K562 (cell line): ENCODE data around the gene COMMD1. TPM values are rescaled to one million over a fixed set of nuclear protein-coding genes. Genes with fewer than 3 reads are reported as not detected.

Experiments used
- ATF1 ChIP-seq, 2 experiments: fragments of 450-650 bp in 1 of 2; IDR thresholded peaks; 2 replicates each; pipeline ENCODE4 v1.6.1; 2016; ENCODE audit warnings: missing compliant biosample characterization in 1 of 2, missing genetic modification characterization in 1 of 2
- CBFB ChIP-seq: sonication (generic); formaldehyde crosslinking; IDR thresholded peaks from 2 replicates; pipeline ENCODE4 v1.4.0; 2020; ENCODE audit warnings: mild to moderate bottlenecking, missing genetic modification reagents
- DACH1 ChIP-seq: fragments of 450-650 bp; IDR thresholded peaks from 2 replicates; pipeline ENCODE4 v1.6.1; 2018; ENCODE audit not compliant: partially characterized antibody
- E2F3 ChIP-seq: fragments of 250-450 bp; sonication (Bioruptor Pico); IDR thresholded peaks from 2 replicates; pipeline ENCODE4 v1.4.0; 2020; ENCODE audit warnings: mild to moderate bottlenecking
- HEY1 ChIP-seq: fragments of 250-450 bp; sonication (Bioruptor Pico); IDR thresholded peaks from 2 replicates; pipeline ENCODE4 v1.5.0; 2020; ENCODE audit warnings: mild to moderate bottlenecking, moderate library complexity, borderline replicate concordance
- MTA3 ChIP-seq: fragments of 450-650 bp; formaldehyde crosslinking; IDR thresholded peaks from 2 replicates; pipeline ENCODE4 v1.6.1; 2017; ENCODE audit warnings: mild to moderate bottlenecking, borderline replicate concordance
- NR1H2 ChIP-seq: sonication (generic); formaldehyde crosslinking; IDR thresholded peaks from 2 replicates; pipeline ENCODE4 v1.4.0; 2020; ENCODE audit warnings: mild to moderate bottlenecking, missing genetic modification reagents
- NRF1 ChIP-seq, 2 experiments: fragments of 450-650 bp; IDR thresholded peaks in 1 of 2; conservative IDR thresholded peaks in 1 of 2; 2 replicates each; pipeline ENCODE4 v1.6.1; 2014; ENCODE audit warnings: mild to moderate bottlenecking in 2 of 2
- PURB ChIP-seq: sonication (generic); formaldehyde crosslinking; IDR thresholded peaks from 2 replicates; pipeline ENCODE4 v1.9.0; 2021; ENCODE audit warnings: low read depth, mild to moderate bottlenecking, missing genetic modification reagents
- RBBP5 ChIP-seq: fragments of 200-600 bp; sonication (generic); IDR thresholded peaks from 2 replicates; pipeline ENCODE4 v1.6.1; 2012; ENCODE audit warnings: borderline replicate concordance, mild to moderate bottlenecking, low read length, control low read depth, inconsistent platforms; ENCODE audit not compliant: insufficient read depth, poor library complexity, severe bottlenecking
- SUPT5H ChIP-seq: fragments of 450-650 bp; IDR thresholded peaks from 2 replicates; pipeline ENCODE4 v1.6.1; 2016
- ZNF324 ChIP-seq: fragments of 250-450 bp; sonication (Bioruptor Pico); IDR thresholded peaks from 2 replicates; pipeline ENCODE4 v1.4.0; 2020; ENCODE audit warnings: mild to moderate bottlenecking
- ZZZ3 ChIP-seq: fragments of 450-650 bp; IDR thresholded peaks from 2 replicates; pipeline ENCODE4 v1.6.1; 2016; ENCODE audit warnings: antibody characterized with exemption, mild to moderate bottlenecking, moderate library complexity
- polyA plus RNA-seq, 8 experiments: library from polyadenylated mRNA; depleted of rRNA in 4 of 8; stranded (reverse) in 5 of 8; unstranded in 3 of 8; fragments of >200 nt; fragmentation: Nextera tagmentation in 2 of 8; fragmentation: Illumina TruSeq in 1 of 8; extraction: Ambion mirVana in 2 of 8; extraction: Trizol in 1 of 8; gene quantifications; 2 replicates each; pipeline versions ENCODE4 v1.2.1 to v1.2.3, GENCODE V29; 2011 to 2014; ENCODE audit warnings: inconsistent platforms in 1 of 8, missing spikeins in 1 of 8
- total RNA-seq, 7 experiments: library from RNA; depleted of rRNA in 6 of 7; stranded (reverse); fragments of >200 nt in 6 of 7; fragmentation: Illumina TruSeq in 2 of 7; extraction: Trizol in 2 of 7; gene quantifications; 2 replicates each; pipeline versions ENCODE4 v1.2.1 to v1.2.3, GENCODE V29; 2011 to 2021; ENCODE audit warnings: low replicate concordance in 1 of 7
- TF ChIP-seq, protein P1 (sequence below): fragments of 450-650 bp; IDR thresholded peaks from 2 replicates; pipeline ENCODE4 v1.6.1; 2017; ENCODE audit warnings: antibody characterized with exemption, mild to moderate bottlenecking
- TF ChIP-seq, protein P2 (sequence below): IDR thresholded peaks from 2 replicates; pipeline ENCODE4 v1.6.1; 2014; ENCODE audit warnings: antibody characterized with exemption
- TF ChIP-seq, protein P3 (sequence below): IDR thresholded peaks from 2 replicates; pipeline ENCODE4 v1.6.1; 2011; ENCODE audit warnings: borderline replicate concordance, low read depth, mild to moderate bottlenecking, moderate library complexity, low read length; ENCODE audit not compliant: insufficient read depth, poor library complexity, severe bottlenecking
- TF ChIP-seq, protein P4 (sequence below), 2 experiments: fragments of 450-650 bp in 1 of 2; sonication (generic) in 1 of 2; formaldehyde crosslinking; conservative IDR thresholded peaks; 2 replicates each; pipeline versions ENCODE4 v1.4.0 to v1.8.1; 2020 to 2022; ENCODE audit warnings: mild to moderate bottlenecking in 1 of 2, missing genetic modification reagents in 1 of 2
- TF ChIP-seq, protein P5 (sequence below): fragments of 250-450 bp; sonication (Bioruptor Pico); IDR thresholded peaks from 2 replicates; pipeline ENCODE4 v1.8.0; 2021; ENCODE audit warnings: borderline replicate concordance, mild to moderate bottlenecking, moderate library complexity; ENCODE audit not compliant: poor library complexity, severe bottlenecking

Gene COMMD1
- total and polyA plus RNA-seq, 9 of the 15 experiments (the other 6 are each of a cell fraction or from before 2014, with no cell fraction given) = 14.4 to 77.0 (median 21.4) TPM

- TF ChIP-seq, protein P1, sequence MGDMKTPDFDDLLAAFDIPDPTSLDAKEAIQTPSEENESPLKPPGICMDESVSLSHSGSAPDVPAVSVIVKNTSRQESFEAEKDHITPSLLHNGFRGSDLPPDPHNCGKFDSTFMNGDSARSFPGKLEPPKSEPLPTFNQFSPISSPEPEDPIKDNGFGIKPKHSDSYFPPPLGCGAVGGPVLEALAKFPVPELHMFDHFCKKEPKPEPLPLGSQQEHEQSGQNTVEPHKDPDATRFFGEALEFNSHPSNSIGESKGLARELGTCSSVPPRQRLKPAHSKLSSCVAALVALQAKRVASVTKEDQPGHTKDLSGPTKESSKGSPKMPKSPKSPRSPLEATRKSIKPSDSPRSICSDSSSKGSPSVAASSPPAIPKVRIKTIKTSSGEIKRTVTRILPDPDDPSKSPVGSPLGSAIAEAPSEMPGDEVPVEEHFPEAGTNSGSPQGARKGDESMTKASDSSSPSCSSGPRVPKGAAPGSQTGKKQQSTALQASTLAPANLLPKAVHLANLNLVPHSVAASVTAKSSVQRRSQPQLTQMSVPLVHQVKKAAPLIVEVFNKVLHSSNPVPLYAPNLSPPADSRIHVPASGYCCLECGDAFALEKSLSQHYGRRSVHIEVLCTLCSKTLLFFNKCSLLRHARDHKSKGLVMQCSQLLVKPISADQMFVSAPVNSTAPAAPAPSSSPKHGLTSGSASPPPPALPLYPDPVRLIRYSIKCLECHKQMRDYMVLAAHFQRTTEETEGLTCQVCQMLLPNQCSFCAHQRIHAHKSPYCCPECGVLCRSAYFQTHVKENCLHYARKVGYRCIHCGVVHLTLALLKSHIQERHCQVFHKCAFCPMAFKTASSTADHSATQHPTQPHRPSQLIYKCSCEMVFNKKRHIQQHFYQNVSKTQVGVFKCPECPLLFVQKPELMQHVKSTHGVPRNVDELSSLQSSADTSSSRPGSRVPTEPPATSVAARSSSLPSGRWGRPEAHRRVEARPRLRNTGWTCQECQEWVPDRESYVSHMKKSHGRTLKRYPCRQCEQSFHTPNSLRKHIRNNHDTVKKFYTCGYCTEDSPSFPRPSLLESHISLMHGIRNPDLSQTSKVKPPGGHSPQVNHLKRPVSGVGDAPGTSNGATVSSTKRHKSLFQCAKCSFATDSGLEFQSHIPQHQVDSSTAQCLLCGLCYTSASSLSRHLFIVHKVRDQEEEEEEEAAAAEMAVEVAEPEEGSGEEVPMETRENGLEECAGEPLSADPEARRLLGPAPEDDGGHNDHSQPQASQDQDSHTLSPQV = no peak
- no peak for TF ChIP-seq ZZZ3
- peak; percentile 94 for TF ChIP-seq DACH1
- no peak for TF ChIP-seq ZNF324
- TF ChIP-seq PURB (CRISPR knock-in tag) = no peak
- TF ChIP-seq RBBP5 = peak; percentile 62
- TF ChIP-seq E2F3 = no peak
- no peak for TF ChIP-seq NRF1 (conservative IDR thresholded peaks at IDR 0.05 in 1 of 2, IDR thresholded peaks at IDR 0.05 in 1 of 2)
- no peak for TF ChIP-seq NR1H2 (CRISPR knock-in tag)
- peak; percentile 98 for TF ChIP-seq MTA3
- TF ChIP-seq ATF1 (CRISPR knock-in tag; IDR thresholded peaks at IDR 0.05) = no peak
- TF ChIP-seq ATF1 (tag; IDR thresholded peaks at IDR 0.05) = peak; percentile 28; the same call in 1 of the 2 replicates
- TF ChIP-seq CBFB (CRISPR knock-in tag) = no peak
- TF ChIP-seq, protein P2, sequence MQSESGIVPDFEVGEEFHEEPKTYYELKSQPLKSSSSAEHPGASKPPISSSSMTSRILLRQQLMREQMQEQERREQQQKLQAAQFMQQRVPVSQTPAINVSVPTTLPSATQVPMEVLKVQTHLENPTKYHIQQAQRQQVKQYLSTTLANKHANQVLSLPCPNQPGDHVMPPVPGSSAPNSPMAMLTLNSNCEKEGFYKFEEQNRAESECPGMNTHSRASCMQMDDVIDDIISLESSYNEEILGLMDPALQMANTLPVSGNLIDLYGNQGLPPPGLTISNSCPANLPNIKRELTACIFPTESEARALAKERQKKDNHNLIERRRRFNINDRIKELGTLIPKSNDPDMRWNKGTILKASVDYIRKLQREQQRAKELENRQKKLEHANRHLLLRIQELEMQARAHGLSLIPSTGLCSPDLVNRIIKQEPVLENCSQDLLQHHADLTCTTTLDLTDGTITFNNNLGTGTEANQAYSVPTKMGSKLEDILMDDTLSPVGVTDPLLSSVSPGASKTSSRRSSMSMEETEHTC = no peak
- TF ChIP-seq SUPT5H = peak; percentile 75
- TF ChIP-seq, protein P3, sequence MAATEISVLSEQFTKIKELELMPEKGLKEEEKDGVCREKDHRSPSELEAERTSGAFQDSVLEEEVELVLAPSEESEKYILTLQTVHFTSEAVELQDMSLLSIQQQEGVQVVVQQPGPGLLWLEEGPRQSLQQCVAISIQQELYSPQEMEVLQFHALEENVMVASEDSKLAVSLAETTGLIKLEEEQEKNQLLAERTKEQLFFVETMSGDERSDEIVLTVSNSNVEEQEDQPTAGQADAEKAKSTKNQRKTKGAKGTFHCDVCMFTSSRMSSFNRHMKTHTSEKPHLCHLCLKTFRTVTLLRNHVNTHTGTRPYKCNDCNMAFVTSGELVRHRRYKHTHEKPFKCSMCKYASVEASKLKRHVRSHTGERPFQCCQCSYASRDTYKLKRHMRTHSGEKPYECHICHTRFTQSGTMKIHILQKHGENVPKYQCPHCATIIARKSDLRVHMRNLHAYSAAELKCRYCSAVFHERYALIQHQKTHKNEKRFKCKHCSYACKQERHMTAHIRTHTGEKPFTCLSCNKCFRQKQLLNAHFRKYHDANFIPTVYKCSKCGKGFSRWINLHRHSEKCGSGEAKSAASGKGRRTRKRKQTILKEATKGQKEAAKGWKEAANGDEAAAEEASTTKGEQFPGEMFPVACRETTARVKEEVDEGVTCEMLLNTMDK = no peak
- no peak for TF ChIP-seq HEY1
- TF ChIP-seq, protein P4, sequence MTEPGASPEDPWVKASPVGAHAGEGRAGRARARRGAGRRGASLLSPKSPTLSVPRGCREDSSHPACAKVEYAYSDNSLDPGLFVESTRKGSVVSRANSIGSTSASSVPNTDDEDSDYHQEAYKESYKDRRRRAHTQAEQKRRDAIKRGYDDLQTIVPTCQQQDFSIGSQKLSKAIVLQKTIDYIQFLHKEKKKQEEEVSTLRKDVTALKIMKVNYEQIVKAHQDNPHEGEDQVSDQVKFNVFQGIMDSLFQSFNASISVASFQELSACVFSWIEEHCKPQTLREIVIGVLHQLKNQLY (CRISPR knock-in tag; conservative IDR thresholded peaks at IDR 0.05) = no peak
- TF ChIP-seq, protein P5, sequence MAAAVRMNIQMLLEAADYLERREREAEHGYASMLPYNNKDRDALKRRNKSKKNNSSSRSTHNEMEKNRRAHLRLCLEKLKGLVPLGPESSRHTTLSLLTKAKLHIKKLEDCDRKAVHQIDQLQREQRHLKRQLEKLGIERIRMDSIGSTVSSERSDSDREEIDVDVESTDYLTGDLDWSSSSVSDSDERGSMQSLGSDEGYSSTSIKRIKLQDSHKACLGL (CRISPR knock-in tag) = no peak
Measured at GRCh38 chr2:61905372-61906185, at the start of gene COMMD1 (continued).
